ENCODE results near the gene APOE. TPM values are rescaled to one million over a fixed set of nuclear protein-coding genes. Genes with fewer than 3 reads are reported as not detected.
A peak's percentile ranks its signal among the peaks of the same experiment; 100 is the strongest.

Gene APOE
- total and polyA plus RNA-seq, 2 of the 13 experiments (the other 11 are each of a cell fraction or from before 2014, with no cell fraction given) = 1,328 to 1,470 TPM

- TF ChIP-seq MTERF4 (CRISPR knock-in tag; IDR thresholded peaks at IDR 0.05) (no peak), ONECUT2 (CRISPR knock-in tag; IDR thresholded peaks at IDR 0.05) (peak; percentile 88), GATA4 (IDR thresholded peaks at IDR 0.05; ENCODE audit: borderline replicate concordance, low read depth) (0 out of 2 replicates have a peak, but pooled peaks have one; percentile 13), HIC2 (CRISPR knock-in tag; IDR thresholded peaks at IDR 0.05; ENCODE audit: low read depth) (no peak), ZNF205 (CRISPR knock-in tag; IDR thresholded peaks at IDR 0.05) (0 out of 2 replicates have a peak, but pooled peaks have one; percentile 24), ZNF512 (CRISPR knock-in tag; IDR thresholded peaks at IDR 0.05) (no peak), WIZ (CRISPR knock-in tag; IDR thresholded peaks at IDR 0.05) (peak; percentile 28; the same call in 1 of the 2 replicates), JUND (CRISPR knock-in tag; IDR thresholded peaks at IDR 0.05) (0 out of 2 replicates have a peak, but pooled peaks have one; percentile 11), CCDC6 (CRISPR knock-in tag; IDR thresholded peaks at IDR 0.05) (0 out of 2 replicates have a peak, but pooled peaks have one; percentile 51), KDM5A (IDR thresholded peaks at IDR 0.05; ENCODE audit: borderline replicate concordance, low read length) (peak; percentile 55; the same call in 1 of the 2 replicates), ZSCAN31 (CRISPR knock-in tag; IDR thresholded peaks at IDR 0.05; ENCODE audit: low read depth) (0 out of 2 replicates have a peak, but pooled peaks have one; percentile 30)
Measured at GRCh38 chr19:44889830-44890365, 15.7 kb upstream of the APOE start (continued).

All from HepG2 (cell line).